ENCODE data around the gene PGR. TPM values are rescaled to one million over a fixed set of nuclear protein-coding genes. Genes with fewer than 3 reads are reported as not detected.
A peak's percentile ranks its signal among the peaks of the same experiment; 100 is the strongest.

Gene PGR
- total RNA-seq, 1 donor from 2014 or later, result 0.12 TPM

GRCh38 chr11:101008961-101009689 lies 120.5 kb downstream of the PGR start:
- ATAC-seq, result no peak

- ATAC-seq, result no peak
Observed at GRCh38 chr11:101003468-101003867, 126.1 kb downstream of the PGR start.

GRCh38 chr11:100999756-101000155 lies 129.9 kb downstream of the PGR start:
- no peak for ATAC-seq

- no peak for ATAC-seq
Observed at GRCh38 chr11:100994966-100995365, 134.6 kb downstream of the PGR start.

GRCh38 chr11:100991541-100991940 lies 138.1 kb downstream of the PGR start:
- ATAC-seq, result no peak

GRCh38 chr11:100990931-100991330 lies 138.7 kb downstream of the PGR start:
- ATAC-seq, result no peak

GRCh38 chr11:100984668-100985067 lies 144.9 kb downstream of the PGR start:
- no peak for ATAC-seq

GRCh38 chr11:100981196-100981824 lies 148.3 kb downstream of the PGR start:
- ATAC-seq, result peak; percentile 37

- no peak for ATAC-seq
Observed at GRCh38 chr11:100980156-100980555, 149.5 kb downstream of the PGR start.

All from esophagus mucosa (tissue), 1 donor.